Measurements from ENCODE around the gene KIAA0753.
A peak's percentile ranks its signal among the peaks of the same experiment; 100 is the strongest.

The KIAA0753 gene

GRCh38 chr17:6560496-6560895, 80.0 kb downstream of the KIAA0753 start:
- Mint-ChIP-seq H3K4me3 (no peak overlapping the region), H3K27ac (no peak overlapping the region), H3K9me3 (peaks cover 4% of the 10 kb centered on the region), H3K36me3 (peaks cover 11% of the 10 kb centered on the region), H3K4me1 (peaks cover 9% of the 10 kb centered on the region), H3K27me3 (peaks cover 86% of the 10 kb centered on the region)
- no peak for ATAC-seq

DNA sequence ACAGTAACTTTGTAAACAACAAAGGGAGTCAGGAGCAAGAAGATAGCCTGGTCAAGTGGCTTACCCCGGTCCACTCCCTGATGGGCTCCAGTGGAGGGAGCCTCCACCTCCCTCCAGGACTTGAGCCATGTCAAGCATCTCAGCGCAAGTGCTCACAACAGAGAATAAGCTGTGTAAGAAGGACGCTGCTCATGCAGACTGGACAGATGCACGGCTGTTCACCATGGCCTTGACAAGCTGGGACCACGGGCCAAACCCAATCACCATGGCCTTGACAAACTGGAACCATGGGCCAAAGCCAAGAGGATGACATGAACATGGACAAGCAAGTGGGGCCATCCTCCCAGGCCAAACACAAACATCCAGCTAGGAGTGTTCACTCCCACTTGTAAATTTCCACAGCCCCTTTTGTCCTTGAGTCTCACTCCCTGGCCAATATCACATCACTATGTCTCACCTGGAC, 80.7 kb downstream of the KIAA0753 start:
- peaks cover 4% of the 10 kb centered on the region for H3K9me3 Mint-ChIP-seq
- H3K4me1 Mint-ChIP-seq = peaks cover 16% of the 10 kb centered on the region
- H3K27ac Mint-ChIP-seq = no peak overlapping the region
- H3K4me3 Mint-ChIP-seq = no peak overlapping the region
- no peak for ATAC-seq
- H3K27me3 Mint-ChIP-seq = peaks cover 89% of the 10 kb centered on the region
- peaks cover 10% of the 10 kb centered on the region for H3K36me3 Mint-ChIP-seq

- Mint-ChIP-seq H3K27ac (no peak overlapping the region), H3K36me3 (peaks cover 3% of the 10 kb centered on the region), H3K9me3 (peaks cover 4% of the 10 kb centered on the region), H3K4me1 (peaks cover 18% of the 10 kb centered on the region), H3K27me3 (peaks cover 89% of the 10 kb centered on the region), H3K4me3 (no peak overlapping the region)
- no peak for ATAC-seq
Observed at GRCh38 chr17:6558932-6559752, 81.4 kb downstream of the KIAA0753 start.

- Mint-ChIP-seq H3K4me3 (no peak overlapping the region), H3K27ac (no peak overlapping the region), H3K9me3 (peaks cover 4% of the 10 kb centered on the region), H3K36me3 (no peaks in the 10 kb centered on the region), H3K4me1 (peaks cover 18% of the 10 kb centered on the region), H3K27me3 (peaks cover 89% of the 10 kb centered on the region)
- ATAC-seq = peak; percentile 17
Observed at GRCh38 chr17:6558276-6558675, 82.2 kb downstream of the KIAA0753 start.

DNA sequence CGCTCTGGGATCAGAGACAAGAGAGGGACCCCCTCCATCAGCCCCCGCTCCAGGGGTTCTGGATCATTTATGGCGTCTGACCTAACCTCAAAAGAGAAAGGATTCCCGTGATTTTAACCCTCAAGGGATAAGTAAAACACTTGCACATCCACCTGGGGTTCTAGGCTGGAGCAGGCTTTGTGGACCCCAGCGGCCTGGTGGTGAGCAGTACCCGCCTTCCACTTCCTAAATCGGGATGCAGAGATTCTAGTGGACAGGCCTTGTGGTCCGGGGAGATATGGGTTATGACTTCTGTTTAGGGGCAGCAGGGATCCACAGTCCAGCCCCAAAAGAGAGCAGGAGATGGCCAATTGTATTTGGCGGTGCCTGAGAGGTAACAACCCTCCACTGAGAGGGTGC, 83.5 kb downstream of the KIAA0753 start:
- H3K27ac Mint-ChIP-seq = no peak overlapping the region
- H3K27me3 Mint-ChIP-seq = peaks cover 80% of the 10 kb centered on the region
- no peaks in the 10 kb centered on the region for H3K36me3 Mint-ChIP-seq
- no peak for ATAC-seq
- peaks cover 18% of the 10 kb centered on the region for H3K4me1 Mint-ChIP-seq
- peaks cover 4% of the 10 kb centered on the region for H3K9me3 Mint-ChIP-seq
- H3K4me3 Mint-ChIP-seq = peak overlapping the region; percentile 52

- H3K27ac Mint-ChIP-seq = no peak within 1 kb of the TSS
- ATAC-seq = no peak
- peaks cover 4% of the 10 kb centered on the region for H3K9me3 Mint-ChIP-seq
- peaks cover 73% of the 10 kb centered on the region for H3K27me3 Mint-ChIP-seq
- H3K4me3 Mint-ChIP-seq = peak within 1 kb of the TSS; percentile 71
- no peaks in the 10 kb centered on the region for H3K36me3 Mint-ChIP-seq
- H3K4me1 Mint-ChIP-seq = peaks cover 18% of the 10 kb centered on the region
Observed at GRCh38 chr17:6556121-6557039, 84.1 kb downstream of the KIAA0753 start, which contains the start of gene PITPNM3. Gene PITPNM3, minus strand, starts transcription at chr17:6556555. Its CDS starts 149 bp downstream, at chr17:6556406.

GRCh38 chr17:6555331-6556120, 85.0 kb downstream of the KIAA0753 start:
- Mint-ChIP-seq H3K4me1 (peaks cover 18% of the 10 kb centered on the region), H3K27me3 (peaks cover 68% of the 10 kb centered on the region), H3K9me3 (peaks cover under 1% of the 10 kb centered on the region), H3K36me3 (no peaks in the 10 kb centered on the region), H3K4me3 (peak overlapping the region; percentile 71), H3K27ac (no peak overlapping the region)
- peak; percentile 38 for ATAC-seq

DNA sequence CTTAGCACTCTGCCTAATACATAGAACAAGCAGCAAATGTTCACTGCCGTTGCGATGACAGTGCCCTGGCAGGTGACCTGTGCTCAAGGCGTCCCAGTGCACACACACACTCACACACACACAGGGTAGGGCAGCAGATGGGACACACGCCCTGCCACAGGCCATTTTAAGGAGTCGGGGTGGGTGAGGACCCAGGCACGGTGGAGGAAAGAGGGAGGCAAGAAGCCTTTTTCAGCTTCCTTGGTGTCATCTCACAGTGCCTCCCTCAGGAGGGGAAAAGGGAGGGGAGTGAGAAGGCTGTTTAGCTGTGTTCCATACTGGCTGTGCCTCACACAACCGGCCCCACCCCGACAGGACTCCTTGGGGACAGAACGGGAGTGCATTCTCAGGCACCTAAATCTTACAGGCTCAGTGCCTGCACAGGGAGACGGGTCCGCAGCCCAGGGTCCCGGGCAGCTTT, 85.6 kb downstream of the KIAA0753 start:
- Mint-ChIP-seq H3K9me3 (no peaks in the 10 kb centered on the region), H3K36me3 (no peaks in the 10 kb centered on the region), H3K4me3 (peak overlapping the region; percentile 71), H3K4me1 (peaks cover 18% of the 10 kb centered on the region), H3K27me3 (peaks cover 62% of the 10 kb centered on the region), H3K27ac (no peak overlapping the region)
- ATAC-seq = no peak

GRCh38 chr17:6554342-6554741, 86.2 kb downstream of the KIAA0753 start:
- peaks cover 56% of the 10 kb centered on the region for H3K27me3 Mint-ChIP-seq
- H3K4me3 Mint-ChIP-seq = no peak overlapping the region
- ATAC-seq = no peak
- H3K9me3 Mint-ChIP-seq = no peaks in the 10 kb centered on the region
- no peak overlapping the region for H3K27ac Mint-ChIP-seq
- H3K36me3 Mint-ChIP-seq = no peaks in the 10 kb centered on the region
- peaks cover 18% of the 10 kb centered on the region for H3K4me1 Mint-ChIP-seq

DNA sequence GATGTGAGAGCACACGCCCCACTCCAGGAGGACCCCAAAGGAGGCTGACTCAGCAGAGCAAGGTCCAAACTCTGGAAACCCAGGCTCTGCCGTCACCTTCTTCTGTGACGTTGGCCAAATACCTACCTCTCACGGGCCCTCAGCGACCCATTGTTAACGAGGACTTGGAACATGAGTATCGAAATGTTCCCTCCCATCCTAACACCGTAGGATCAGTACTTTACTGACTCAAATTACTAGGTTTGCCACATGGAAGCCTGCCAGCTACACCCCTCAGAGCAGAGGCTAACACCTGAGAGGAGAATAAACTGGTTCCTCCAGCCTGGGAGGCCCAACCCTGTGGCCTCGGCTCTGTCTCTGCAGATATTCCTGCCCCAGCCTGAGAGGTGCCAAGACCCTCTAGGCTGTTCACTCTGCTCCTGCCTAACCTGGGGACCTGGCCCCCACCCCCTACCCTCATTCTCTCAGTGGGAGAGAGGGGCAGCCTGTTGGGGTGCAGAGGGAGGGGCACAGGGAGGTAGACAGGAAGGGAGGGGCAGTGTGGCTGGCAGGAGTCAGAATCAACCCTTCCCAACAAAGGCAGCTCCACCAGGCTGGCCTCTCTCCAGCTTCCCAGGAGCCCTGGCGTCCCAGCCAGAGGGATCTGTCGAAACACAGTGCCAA, 88.5 kb downstream of the KIAA0753 start:
- no peak overlapping the region for H3K27ac Mint-ChIP-seq
- H3K4me1 Mint-ChIP-seq = peaks cover 27% of the 10 kb centered on the region
- no peaks in the 10 kb centered on the region for H3K9me3 Mint-ChIP-seq
- H3K4me3 Mint-ChIP-seq = no peak overlapping the region
- H3K27me3 Mint-ChIP-seq = peaks cover 33% of the 10 kb centered on the region
- ATAC-seq = no peak
- H3K36me3 Mint-ChIP-seq = no peaks in the 10 kb centered on the region

- Mint-ChIP-seq H3K27me3 (peaks cover 26% of the 10 kb centered on the region), H3K4me3 (no peak overlapping the region), H3K4me1 (peaks cover 21% of the 10 kb centered on the region), H3K9me3 (no peaks in the 10 kb centered on the region), H3K36me3 (no peaks in the 10 kb centered on the region), H3K27ac (no peak overlapping the region)
- no peak for ATAC-seq
Observed at GRCh38 chr17:6551356-6551755, 89.2 kb downstream of the KIAA0753 start.

DNA sequence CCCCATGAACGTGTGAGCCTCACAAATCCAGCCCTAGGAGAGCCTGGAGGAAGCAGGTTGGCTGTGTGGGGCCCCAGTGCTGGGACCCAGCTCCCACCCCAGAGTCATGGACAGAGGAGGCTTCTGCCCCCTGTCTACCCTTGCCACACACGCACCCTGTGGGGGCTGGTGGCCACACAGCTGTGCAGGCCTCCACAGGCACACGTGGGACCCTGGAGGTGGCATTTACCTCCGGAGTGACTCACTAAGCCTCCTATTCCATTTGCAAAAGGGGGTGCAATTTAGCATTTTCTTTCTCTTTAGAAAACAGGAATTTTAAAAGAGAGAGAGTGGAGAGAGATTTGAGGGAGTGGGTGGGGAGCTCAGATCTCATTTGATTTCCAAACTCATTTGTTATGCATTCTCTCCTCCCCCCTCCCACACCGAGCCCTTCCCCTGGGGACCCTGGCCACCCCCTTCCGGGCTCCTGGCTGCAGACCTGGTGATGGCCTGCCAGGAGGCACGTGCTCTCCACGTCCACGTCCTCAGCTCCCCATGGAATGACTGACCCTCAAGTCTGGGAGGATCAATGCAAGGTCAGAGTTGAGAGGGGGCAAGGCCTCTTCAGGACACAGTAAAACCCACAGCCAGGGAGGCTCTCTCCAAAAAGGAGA, 91.0 kb downstream of the KIAA0753 start:
- H3K36me3 Mint-ChIP-seq = no peaks in the 10 kb centered on the region
- no peak overlapping the region for H3K4me3 Mint-ChIP-seq
- no peak overlapping the region for H3K27ac Mint-ChIP-seq
- H3K4me1 Mint-ChIP-seq = peaks cover 11% of the 10 kb centered on the region
- peak; percentile 20 for ATAC-seq
- no peaks in the 10 kb centered on the region for H3K9me3 Mint-ChIP-seq
- peaks cover 13% of the 10 kb centered on the region for H3K27me3 Mint-ChIP-seq

- no peak overlapping the region for H3K4me3 Mint-ChIP-seq
- H3K36me3 Mint-ChIP-seq = no peaks in the 10 kb centered on the region
- no peak overlapping the region for H3K27ac Mint-ChIP-seq
- H3K4me1 Mint-ChIP-seq = peaks cover 11% of the 10 kb centered on the region
- H3K27me3 Mint-ChIP-seq = peaks cover 6% of the 10 kb centered on the region
- no peaks in the 10 kb centered on the region for H3K9me3 Mint-ChIP-seq
- ATAC-seq = peak; percentile 41
Observed at GRCh38 chr17:6548578-6549330, 91.8 kb downstream of the KIAA0753 start.

All from stimulated activated memory B cell treated with anti-CD40 and anti-IgM and Interleukin-4, amounts not matched to agents 10 μg/mL and 1 μg/mL and 100 μg/mL, for 72 hours (primary cell).